Uterine smooth muscle cell (primary cell): Measurements from ENCODE around the gene RNU2-1. TPM values are rescaled to one million over a fixed set of nuclear protein-coding genes. Genes with fewer than 3 reads are reported as not detected.

ENCODE experiments used
- total RNA-seq: library from RNA; depleted of rRNA; stranded (reverse); fragments of >200 nt; gene quantifications from 2 replicates; pipeline ENCODE4 v1.2.3, GENCODE V29; 2014

RNU2-1 gene
- total RNA-seq, result not detected in 2 replicates

DNA sequence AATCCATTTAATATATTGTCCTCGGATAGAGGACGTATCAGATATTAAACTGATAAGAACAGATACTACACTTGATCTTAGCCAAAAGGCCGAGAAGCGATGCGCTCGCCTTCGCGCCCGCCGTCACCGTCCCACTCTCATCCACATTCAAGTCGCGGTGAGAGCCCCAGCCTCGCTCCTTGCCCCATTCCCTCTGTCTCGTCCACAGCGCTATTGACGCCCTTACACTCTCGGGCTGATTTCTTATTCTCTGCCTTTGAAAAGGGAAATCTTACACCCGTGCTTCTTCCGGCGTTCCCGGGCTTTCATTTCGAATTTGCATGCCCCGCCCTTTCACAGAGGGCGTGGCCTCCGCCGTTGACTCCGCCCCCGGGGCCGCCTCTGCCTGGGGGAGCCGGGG is at the start of gene RNU2-1:
RNU2-1 (minus strand) TSS at position 101 of the 400 bp plus-strand sequence.

GRCh38 chr17:43228020-43228782 is 5.6 kb downstream of the RNU2-1 start, which contains the start of gene CCDC200:
TSS of gene CCDC200 (minus strand) at chr17:43228623. CDS start at chr17:43228554, 69 bp downstream.

DNA sequence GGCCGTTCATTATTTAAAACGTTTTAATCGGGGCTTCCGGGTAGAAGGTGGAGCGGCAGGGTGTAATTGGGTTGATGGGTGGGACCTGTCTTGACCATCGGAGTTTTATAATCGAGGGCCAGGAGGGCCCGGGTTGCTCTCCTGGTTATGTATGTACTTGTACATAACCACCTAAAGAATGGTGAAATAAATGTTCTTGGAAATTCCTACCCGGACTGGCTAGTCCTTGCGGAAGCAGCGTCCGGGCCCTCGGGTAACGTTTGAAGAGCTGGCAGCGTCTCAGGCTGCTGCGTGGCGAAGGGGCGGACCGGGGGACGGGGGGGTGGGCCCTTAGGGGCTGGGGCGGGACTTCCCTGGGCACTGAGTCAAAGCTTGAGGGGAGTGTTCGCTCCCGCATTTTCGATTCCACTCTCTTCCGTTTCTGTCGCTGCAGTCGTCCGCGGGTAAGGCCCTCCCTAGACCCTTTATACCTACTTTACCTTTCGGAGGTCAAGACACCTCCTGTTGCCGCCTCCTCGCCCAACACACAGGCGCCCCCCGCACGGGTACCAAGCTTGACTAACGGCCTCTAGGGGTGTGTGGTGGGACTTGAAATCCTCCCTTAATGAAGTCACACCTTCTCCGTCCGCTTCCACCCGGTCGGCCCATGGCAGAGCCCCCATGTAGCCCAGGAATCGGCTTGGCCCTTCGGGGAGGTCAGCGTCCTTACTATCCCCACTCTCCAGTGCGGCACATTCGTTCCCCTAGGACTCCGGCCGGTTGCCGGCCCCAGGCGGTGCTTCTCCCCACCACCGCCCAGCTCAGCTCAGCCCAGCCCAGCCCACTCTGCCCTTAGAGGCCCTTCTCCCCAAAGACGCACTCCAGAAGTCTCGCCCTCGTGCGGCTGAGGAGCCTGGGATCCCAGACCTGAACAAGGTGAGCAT is 22.0 kb downstream of the RNU2-1 start, which contains the start of gene TMEM106A:
TMEM106A (plus strand) TSS at position 396 of the 923 bp plus-strand sequence. CDS start 1,167 bp downstream, outside the sequence.

Other genes starting within 250 kb of the RNU2-1 start
- 858 and 1,281 TPM in 2 replicates for gene RPL27, start 235.6 kb downstream of the RNU2-1 start, total RNA-seq
- gene IFI35, start 227.2 kb downstream of the RNU2-1 start, total RNA-seq, result 26.0 and 32.0 TPM in 2 replicates
- gene VAT1, start 211.6 kb downstream of the RNU2-1 start, total RNA-seq, result 179 and 300 TPM in 2 replicates
- gene RND2, start 208.7 kb downstream of the RNU2-1 start, total RNA-seq, result 0.44 and 0.50 TPM in 2 replicates
- 20.0 and 47.0 TPM in 2 replicates for gene BRCA1, start 108.6 kb downstream of the RNU2-1 start, total RNA-seq
- 96.4 and 131 TPM in 2 replicates for gene NBR1, start 62.8 kb downstream of the RNU2-1 start, total RNA-seq
- 2.9 and 3.5 TPM in 2 replicates for gene TMEM106A, start 22.1 kb downstream of the RNU2-1 start, total RNA-seq
- gene CCDC200, start 5.4 kb downstream of the RNU2-1 start, total RNA-seq, result not detected in 2 replicates
- gene ARL4D, start 165.0 kb upstream of the RNU2-1 start, total RNA-seq, result 10.6 and 26.1 TPM in 2 replicates
- gene DHX8, start 250.0 kb upstream of the RNU2-1 start, total RNA-seq, result 33.1 and 44.9 TPM in 2 replicates